Mesenteric fat pad (tissue), 1 donor: ENCODE measurements around the gene UBAC1. TPM values are rescaled to one million over a fixed set of nuclear protein-coding genes. Genes with fewer than 3 reads are reported as not detected.
A peak's percentile ranks its signal among the peaks of the same experiment; 100 is the strongest.
"Not testable (repeated sequence)": the region's sequence is repeated elsewhere in the genome, so short reads cannot be mapped to it uniquely, and the experiment has no call there.

Experiments used
- DNase-seq: peaks from one replicate; pipeline ENCODE4 v3.0.0-alpha.2; 2020; ENCODE audit warnings: low spot score
- total RNA-seq: library from RNA; stranded (reverse); fragmentation: NEBNext Ultra II Directional; extraction: Animal tissue kit (Norgen Biotek cat#: 25700); gene quantifications from one replicate; pipeline ENCODE4 v1.2.1, GENCODE V29; 2021
- donor health status: DM: yes; HTN: yes; CAD: no.

The UBAC1 gene
- total RNA-seq, 1 donor from 2014 or later = 36.3 TPM

GRCh38 chr9:135924628-135925338 lies 36.4 kb downstream of the UBAC1 start:
- DNase-seq = no peak

GRCh38 chr9:135923508-135923907 lies 37.7 kb downstream of the UBAC1 start:
- no peak for DNase-seq

- DNase-seq = no peak
These were observed 39.3 kb downstream of the UBAC1 start for GRCh38 chr9:135921749-135922310.

DNA sequence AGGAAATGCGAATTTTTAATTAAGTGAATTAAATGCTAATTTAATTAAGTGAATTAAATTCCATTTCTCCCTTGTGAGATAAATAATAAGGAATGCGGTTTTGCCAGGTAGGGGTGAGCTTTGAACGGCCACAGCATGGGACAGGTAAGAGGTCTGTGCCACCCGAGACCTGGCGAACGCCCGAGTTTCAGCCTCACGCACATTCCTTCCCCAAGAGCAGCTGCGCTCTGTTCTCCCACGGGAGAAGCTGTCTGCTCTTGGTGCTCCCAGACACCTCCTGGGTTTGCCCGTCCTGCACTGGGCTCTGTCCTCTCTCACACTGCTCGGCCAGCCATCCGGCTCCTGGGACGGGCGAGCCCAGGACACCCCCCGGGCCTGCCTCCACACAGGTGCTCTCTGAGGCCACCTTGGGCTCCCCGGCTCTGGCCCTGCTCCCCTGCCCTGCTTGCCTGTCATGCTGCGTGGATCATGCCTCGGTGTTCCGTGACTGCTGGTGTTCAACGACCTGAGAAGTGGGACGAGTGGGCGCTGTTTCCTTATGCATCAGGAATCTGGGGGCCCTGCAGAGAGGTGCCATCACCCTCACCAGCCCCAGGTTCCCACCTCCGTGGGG lies 40.1 kb downstream of the UBAC1 start:
- DNase-seq = no peak

DNA sequence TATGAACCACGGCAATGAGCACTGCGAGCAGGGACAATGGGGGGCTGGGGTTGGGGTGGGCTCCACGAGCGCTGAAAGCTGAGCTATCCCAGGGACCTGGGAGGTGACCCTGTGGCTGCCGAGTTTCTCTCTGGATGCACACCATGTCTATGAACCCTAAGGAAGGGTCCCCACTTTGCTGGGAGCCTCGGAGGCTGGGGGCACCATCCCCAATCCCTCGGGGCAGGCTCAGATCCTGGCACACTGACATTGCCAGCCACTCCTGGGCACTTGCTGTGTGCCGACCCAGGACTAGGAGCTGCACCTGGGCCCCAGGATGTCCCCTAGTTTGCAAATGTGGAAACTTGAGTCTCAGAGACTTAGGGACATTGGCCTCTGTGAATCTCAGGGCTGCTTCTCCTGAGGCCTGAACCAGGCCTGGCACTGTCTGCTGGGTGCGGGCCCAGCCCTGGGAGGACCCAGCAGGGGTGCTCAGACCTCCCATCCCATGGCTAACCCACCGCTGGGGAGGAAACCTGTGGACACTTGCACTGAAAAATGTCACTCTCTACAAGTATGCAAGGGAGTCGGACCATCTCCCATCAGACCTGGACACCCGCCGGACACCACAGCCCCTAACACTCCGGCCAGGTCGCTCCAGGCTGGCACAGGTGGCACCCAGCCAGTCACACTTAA lies 40.8 kb downstream of the UBAC1 start:
- no peak for DNase-seq

DNA sequence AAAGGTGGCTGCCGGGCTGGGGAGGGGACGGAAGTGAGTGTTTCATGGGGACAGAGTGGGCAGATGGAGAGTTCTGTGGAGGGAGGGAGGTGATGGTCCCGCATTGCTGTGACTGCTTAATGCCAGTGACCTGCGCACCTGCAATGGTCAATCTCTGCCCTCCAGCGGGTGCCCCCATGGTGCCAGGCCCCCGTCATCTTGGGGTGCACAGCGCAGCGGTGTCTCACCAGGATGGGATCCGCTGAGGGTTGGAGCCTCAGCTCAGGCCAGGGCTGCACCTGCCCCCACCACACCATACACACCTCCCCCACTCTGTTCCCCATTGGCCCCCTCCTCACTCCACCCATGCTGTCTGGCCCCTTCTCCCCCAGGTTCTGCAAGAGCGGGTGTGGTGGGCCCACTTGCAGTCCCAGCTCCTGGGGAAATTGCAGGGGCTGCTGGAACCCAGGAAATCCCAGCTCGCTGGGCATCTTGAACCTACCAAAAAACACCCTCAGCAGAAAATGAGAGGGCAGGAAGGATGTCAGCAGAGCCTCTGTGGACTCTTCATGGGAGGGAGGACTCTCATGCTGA lies 41.8 kb downstream of the UBAC1 start:
- peak; percentile 77 for DNase-seq

GRCh38 chr9:135916227-135916626 lies 44.9 kb downstream of the UBAC1 start:
- DNase-seq = peak; percentile 26

DNA sequence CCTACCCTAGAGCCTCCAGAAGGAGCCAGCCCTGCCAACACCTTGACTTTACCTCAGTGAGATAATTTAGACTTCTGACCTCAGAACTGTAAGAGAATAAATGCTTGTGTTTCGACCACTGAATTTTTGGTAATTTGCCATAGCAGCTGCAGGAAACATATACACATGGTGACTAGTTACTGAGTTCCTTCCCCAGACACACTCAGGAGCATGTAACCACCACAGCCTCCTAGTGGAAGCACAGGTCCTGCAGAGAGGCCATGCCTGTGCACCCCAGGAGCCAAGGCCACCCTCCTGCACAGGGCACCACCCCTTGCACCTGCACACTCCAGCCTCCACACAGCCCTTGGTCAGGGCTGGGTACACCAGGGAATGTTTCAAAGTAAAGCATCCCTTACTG lies 46.3 kb downstream of the UBAC1 start:
- peak; percentile 14 for DNase-seq

DNA sequence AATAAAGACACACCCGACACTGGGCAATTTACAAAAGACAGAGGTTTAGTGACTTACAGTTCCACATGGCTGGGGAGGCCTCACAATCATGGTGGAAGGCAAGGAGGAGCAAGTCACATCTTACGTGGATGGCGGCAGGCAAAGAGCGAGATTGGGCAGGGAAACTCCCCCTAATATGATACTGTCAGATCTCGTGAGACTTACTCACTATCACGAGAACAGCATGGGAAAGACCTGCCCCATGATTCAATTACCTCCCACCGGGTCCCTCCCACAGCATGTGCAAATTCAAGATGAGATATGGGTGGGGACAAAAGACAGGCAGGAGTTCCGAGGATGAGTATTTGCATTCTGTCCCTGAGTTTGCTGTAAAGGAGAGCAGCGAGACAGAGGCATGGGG lies 49.9 kb downstream of the UBAC1 start:
- DNase-seq = not testable (repeated sequence)

GRCh38 chr9:135910757-135911156 lies 50.4 kb downstream of the UBAC1 start:
- DNase-seq = peak; percentile 65

DNA sequence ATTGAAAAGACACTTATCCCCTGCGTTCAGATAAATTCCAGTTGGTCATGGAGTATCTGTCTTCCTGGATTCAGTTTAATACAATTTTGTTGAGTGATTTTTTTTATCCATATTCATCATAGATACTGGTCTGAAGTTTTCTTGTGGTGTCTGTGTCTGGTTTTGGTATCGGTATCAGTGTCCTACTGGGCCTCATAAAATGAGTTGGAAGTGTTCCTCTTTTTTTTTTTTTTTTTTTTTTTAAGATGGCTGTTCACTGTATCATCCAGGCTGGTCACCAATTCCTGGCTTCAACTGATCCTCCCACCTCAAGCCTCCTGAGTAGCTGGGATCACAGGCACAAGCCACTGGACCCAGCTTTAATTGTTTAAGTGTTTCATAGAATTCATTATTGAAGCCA lies 51.0 kb downstream of the UBAC1 start:
- DNase-seq = no peak

GRCh38 chr9:135909371-135909770 lies 51.8 kb downstream of the UBAC1 start:
- peak; percentile 72 for DNase-seq

- peak; percentile 64 for DNase-seq
These were observed 52.4 kb downstream of the UBAC1 start for GRCh38 chr9:135908754-135909204.

DNA sequence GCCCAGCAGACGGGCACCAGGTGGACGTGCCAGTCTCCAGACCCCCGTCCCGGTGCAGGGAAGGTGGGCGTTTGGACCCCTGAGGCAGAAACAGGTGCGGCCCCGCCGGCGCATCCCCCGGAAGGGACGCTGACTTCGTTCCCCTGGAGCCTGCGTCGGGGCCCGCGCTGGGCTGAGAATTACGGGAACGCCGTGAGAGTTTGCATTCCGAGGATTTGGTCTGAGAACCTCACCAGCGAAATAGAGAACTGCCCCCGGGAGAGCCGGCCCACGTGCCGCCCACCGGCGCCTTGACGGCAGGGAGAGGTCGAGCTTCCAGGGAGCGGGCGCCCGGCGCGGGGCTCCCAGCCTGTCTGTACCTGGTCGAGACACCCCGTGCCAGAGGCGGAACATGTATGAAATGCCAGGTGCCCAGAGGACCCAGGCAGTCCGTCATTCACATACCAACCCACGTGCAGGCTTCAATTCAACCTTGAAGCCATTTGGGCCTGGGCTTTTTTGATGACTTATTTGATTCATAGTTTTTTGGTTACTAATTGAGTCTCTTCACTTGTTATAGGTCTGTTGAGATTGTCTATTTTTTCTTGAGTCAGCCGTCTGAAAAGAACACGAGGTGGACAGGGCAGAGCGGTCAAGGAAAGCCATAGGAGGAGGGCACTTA lies 53.0 kb downstream of the UBAC1 start:
- DNase-seq = peak; percentile 90

- peak; percentile 98 for DNase-seq
These were observed 53.6 kb downstream of the UBAC1 start, which contains the start of gene CAMSAP1 for GRCh38 chr9:135907431-135908092. TSS of gene CAMSAP1 (minus strand) at chr9:135907546. CDS start at chr9:135907159, 387 bp downstream.

DNA sequence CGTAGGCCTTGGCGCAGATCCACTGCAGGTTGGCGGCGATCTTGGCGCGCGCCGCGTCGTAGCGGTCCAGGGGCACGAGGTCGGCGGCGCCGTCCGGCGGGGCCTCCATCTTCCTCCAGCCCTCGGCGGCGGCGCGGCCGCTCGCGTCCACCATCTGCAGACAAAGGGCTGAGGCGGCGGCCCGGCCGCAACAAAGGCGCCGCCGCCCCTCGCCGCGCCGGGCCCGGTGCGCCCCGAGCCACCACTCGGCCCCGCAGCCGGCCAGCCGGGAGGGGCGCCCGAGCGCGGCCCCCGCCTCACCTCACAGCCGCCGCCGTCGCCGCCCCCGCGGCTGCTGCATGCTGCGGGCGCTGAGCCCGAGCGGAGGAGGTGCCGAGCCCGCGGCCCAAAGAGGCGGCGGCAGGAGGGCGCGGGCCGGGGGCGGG lies 54.2 kb downstream of the UBAC1 start:
- no peak for DNase-seq

GRCh38 chr9:135906291-135907005 lies 54.7 kb downstream of the UBAC1 start:
- DNase-seq = peak; percentile 90

- DNase-seq = peak; percentile 75
These were observed 55.6 kb downstream of the UBAC1 start for GRCh38 chr9:135905380-135906258.
